Jurkat, Clone E6-1 (cell line): ENCODE results near the gene SSC5D.

ENCODE experiments used
- DNase-seq: peaks from one replicate; pipeline ENCODE4 v3.0.0-alpha.2; 2011; ENCODE audit warnings: low read depth, low spot score
- H3K4me3 ChIP-seq: 2 replicates; pipeline ENCODE4 v1.5.1; 2011; ENCODE audit warnings: mild to moderate bottlenecking, low read length, control low read depth, moderate library complexity

SSC5D gene

DNA sequence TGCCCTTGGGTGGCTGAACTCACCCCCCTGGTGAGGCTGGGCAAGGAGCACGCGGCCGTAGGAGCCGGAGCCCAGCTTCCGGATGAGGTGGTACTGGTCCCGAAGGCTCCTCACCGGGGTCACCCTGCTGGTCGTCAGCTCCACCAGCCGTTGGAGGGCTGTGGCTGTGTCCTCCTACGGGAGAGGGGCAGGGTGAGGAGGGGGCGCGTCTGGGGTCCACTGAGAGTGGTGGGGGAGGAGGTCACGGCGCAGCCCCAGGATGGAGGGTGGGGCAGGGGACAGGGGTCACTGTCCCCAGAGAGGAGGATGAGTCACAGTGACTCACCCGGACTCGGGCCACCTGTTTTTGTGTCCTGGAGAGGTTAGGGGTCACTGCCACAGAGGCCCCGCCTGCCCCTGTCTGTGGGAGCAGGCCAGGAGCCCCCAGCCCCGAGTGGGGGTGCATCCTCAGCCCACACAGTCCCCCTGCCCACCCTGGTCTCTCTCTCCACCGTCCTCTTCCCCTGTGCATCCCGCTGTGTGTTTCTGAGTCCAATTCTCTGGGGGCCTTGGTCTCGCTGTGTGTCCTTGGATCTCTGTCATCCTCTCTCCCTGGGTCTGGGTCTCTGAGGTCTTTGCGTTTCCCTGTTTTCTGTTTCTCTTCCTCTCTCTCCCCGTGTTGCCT lies 56.7 kb downstream of the SSC5D start:
- no peak overlapping the region for H3K4me3 ChIP-seq
- DNase-seq, result no peak

DNA sequence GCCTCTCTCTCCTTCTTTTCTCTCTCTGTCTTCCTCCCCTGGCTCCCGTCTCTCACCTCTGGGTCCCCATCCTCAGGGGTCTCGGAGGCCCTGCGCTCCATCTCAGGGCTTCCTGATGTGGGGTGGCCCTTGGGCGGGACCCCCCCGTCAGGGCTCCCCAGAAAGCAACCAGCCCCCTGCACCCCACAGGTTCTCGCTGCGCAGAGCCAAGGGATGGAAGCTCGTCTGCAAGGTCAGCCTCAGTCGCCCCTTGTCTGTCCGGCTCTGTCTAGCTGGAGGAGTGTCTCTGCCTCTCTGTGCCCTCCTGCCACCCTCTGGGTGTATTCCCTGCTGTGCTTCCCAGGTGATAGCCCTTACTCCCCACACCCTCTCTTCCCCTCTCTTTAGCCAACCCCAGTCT lies 57.2 kb downstream of the SSC5D start, which contains the start of gene SBK3:
TSS of gene SBK3 (minus strand) at position 101 of the 400 bp plus-strand sequence. CDS start at position 101, 0 bp downstream.
- no peak within 1 kb of the TSS for H3K4me3 ChIP-seq
- no peak for DNase-seq

DNA sequence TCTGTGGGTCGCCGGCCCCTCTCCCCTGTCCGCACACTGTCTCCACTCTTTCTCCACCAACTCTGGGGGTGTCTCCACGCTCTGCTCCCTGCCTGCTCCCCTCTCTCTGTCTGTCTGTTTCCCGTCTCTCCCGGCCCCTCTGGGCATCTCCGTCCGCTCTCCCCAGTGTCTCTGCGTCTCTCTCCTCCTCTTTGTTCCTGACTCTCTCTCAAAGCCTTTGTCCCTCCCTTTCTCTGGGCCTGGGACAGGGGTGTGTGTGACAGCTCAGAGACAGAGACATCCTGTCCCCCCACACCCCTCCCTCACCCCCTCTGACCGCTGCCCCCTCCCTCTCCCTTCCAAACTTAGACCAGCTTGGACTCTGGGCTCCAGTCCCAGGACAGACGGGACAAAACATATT lies 57.8 kb downstream of the SSC5D start:
- no peak for DNase-seq
- no peak overlapping the region for H3K4me3 ChIP-seq

DNA sequence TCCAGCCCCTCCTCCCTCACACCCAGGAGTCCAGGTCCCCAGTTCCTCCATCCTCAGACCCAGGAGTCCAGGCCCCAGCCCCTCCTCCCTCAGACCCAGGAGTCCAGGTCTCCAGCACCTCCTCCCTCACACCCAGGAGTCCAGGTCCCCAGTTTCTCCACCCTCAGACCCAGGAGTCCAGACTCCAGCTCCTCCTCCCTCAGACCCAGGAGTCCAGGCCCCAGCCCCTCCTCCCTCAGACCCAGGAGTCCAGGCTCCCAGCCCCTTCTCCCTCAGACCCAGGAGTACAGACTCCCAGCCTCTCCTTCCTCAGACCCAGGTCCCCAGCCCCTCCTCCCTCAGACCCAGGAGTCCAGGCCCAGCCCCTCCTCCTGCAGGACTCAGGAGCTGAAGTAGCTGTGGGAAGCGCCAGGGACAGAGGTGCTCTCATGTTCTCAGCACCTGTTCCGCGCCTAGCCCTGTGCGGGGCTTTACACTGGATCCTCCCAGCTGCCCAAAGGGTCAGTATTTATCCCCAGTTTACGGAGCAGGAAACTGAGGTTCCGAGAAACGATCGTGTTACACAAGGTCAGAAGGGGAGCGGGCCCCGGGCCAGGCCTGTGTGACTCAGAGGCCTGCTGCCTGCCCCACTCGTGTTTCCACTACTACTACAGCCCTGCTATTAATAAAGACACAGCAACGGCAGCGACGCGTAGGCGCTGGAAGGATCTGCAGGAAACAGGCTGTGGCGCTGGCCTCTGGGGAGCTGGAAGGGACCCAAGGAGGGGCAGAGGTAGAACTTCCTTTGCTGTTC lies 58.8 kb downstream of the SSC5D start:
- H3K4me3 ChIP-seq, result no peak overlapping the region
- no peak for DNase-seq

DNA sequence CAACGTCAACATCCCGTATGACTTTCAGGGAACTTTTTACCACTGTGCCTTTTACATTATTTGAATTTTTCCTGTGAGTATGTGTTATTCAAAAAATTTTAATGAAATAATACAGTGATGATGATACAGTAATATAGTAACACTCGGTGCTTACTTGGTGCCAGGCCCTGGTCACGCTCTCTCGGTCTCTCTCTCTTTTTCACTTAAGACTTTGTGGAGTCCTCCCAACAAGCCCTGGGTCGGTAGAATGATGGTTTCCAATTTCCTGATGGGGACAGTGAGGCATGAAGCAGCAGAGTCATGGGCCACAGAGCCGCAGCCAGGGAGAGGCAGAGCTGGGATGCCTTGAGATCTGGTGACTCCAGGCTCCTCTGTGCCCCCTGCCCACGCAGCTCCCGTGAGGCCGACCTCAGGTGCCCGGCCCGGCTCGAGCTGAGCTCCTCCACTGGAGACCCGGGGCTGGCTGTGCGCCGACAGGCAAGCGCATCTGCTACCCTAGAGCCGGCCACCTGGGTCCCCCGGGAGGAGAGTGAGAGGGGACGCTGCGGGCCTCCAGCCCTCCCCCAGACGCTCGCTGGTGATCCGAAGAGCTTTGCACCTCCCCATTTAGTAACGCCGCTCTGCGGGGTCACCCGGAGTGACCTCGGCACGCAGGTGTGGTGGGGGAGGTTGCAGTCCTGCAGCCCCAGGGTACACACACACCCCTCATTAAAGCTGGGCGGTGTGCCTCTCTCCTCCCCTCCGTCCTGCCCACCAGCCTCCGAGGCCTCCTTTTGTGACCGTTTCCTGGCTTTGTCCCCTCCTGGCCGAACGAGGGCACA lies 61.5 kb downstream of the SSC5D start:
- DNase-seq, result no peak
- no peak overlapping the region for H3K4me3 ChIP-seq

DNA sequence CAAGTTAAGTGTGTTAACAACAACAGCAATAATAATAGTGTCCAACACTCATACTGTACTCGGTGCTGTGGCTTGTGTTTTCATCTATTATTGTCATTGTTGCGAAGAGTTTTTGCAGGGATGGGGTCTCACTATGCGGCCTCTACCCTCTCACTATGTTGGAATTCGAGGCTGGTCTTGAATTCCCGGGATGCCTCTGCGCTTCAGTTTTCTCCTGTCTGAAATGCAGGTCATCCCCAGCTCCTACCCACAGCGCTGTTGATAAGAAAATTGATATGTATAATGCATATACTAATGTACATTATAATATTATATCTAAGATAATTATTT lies 62.0 kb downstream of the SSC5D start:
- no peak for DNase-seq
- H3K4me3 ChIP-seq, result no peak overlapping the region

DNA sequence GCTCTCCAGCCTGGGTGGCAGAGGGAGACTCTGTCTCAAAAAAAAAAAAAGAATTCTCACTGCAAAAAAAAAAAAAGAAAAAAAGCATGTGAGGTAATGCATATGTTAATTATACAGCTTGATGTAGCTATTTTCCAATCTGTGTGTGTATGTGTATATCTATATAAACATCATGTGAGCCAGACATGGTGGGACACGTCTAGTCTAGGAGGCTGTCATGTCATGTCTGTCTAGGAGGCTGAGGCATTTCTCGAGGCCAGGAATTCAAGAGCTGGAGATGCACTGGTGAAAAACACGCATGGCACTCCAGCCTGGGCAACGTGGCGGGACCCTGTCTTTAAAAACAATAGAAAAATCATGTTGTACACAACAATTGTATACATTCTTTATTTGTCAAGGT lies 64.0 kb downstream of the SSC5D start:
- no peak overlapping the region for H3K4me3 ChIP-seq
- no peak for DNase-seq

DNA sequence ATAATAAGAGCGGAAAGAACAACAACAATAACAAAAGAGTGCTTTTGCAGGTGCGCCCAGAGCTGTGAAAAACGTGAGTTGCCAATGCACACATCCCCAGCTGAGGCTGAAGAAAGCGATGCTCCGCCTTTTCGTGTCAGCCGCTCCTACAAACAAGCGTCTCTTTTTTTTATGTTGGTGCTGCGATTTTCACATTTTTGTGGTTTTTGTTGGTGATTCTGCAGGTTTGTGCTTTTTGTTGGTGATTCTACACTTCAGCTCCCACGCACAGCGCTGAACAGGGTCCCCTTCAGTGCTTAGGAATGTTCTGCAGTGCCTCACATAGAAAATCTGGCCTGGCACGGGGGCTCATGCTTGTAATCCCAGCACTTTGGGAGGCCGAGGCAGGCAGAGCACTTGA lies 64.4 kb downstream of the SSC5D start:
- no peak overlapping the region for H3K4me3 ChIP-seq
- DNase-seq, result no peak

DNA sequence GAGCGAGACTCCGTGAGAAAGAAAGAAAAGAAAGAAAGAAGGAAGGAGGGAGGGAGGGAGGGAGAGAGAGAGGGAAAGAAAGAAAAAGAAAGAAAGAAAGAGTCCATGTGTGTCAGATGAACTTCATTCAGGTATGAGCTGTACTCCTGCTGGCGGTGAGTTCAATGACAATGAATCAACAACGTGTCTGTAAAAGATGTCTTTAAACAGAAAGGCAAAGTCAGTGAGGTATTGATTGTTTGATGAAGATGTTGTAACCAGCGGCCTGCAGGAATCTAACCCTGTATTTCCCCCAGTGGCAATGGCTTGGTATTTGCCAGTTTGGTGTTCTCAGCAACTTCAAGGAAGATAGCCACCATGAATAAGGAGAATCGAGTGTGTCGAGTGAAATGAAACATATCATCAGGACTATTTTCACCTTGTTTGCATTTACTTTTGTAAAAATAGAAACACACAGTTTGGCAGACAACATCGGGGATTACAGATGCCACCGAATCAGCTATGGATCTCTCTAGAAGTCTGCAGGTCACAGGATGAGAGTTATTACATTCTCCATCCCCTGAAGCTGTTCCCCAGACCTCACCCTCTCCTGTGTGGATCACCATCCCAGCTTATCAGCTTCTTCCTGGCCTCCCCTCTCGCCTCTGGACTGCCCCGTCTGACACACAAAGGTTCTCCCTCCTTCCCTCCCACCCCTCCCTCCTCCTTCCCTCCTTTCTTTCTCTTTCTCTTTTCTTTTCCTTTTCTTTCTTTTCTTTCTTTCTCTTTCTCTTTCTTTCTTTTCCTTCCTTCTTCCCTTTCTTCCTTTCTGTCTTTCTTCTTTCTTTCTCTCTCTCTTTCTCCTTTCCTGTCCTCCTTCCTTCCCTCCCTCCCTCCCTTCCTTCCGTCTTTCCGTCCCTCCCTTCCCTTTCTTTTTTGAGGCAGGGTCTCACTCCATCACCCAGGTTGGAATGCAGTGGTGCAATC lies 65.3 kb downstream of the SSC5D start:
- DNase-seq, result no peak
- no peak overlapping the region for H3K4me3 ChIP-seq

DNA sequence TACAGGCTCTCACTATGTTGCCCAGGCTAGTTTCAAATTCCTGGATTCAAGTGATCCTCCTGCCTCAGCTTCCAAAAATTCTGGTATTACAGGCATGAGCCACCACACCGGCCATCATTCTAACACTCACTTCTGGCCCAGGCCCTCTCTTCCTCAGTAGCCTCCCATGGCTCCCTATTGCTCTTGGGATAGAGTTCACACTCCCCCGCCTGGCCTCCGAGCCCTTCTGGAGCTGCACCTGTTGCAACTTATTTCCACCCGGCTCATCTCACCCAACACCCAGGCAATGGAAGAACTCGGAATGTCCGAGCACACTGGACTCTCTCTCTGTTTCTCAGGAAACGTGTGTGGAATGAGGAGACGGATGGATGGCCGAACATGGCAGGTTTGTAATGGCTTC lies 66.1 kb downstream of the SSC5D start:
- no peak for DNase-seq
- no peak overlapping the region for H3K4me3 ChIP-seq

DNA sequence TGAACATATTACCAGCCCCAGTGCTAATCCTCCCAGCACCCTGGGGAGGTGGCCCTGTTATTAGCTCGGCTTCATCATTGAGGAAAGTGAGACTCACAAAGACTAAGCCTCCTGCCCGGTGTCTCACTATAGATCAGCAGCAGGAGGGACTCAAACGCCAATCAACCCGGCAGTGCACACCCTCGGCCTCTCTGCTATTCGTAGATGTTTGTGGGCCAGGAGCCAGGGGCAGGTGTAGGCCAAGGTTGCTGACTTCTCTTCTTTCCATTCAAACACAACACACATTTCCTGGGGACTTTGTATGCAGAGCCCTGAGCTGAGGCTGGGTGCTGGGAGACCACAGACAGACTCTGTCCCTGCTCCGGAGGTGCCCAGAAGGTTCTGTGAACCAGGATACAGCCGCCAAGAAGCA lies 66.5 kb downstream of the SSC5D start:
- H3K4me3 ChIP-seq, result no peak overlapping the region
- DNase-seq, result no peak

DNA sequence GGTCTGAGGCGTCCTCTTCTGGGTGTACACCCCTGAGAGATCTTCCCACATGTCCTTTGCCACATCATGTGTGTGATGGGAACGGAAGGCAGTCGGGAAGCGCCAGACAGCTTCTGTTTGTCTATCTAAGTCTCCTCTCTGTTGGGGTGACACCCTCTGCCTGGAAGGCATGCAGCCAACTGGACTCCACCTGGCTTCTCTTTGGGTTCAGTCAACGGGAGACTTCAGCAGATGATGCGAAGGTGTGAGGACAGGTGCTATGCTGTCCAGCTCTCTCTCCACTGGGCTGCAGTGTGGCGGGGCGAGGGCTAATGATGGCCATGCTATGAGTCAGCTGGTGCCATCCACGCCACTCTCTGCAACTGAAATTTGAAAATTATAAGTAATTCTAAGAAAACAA lies 71.4 kb downstream of the SSC5D start:
- H3K4me3 ChIP-seq, result no peak overlapping the region
- no peak for DNase-seq

DNA sequence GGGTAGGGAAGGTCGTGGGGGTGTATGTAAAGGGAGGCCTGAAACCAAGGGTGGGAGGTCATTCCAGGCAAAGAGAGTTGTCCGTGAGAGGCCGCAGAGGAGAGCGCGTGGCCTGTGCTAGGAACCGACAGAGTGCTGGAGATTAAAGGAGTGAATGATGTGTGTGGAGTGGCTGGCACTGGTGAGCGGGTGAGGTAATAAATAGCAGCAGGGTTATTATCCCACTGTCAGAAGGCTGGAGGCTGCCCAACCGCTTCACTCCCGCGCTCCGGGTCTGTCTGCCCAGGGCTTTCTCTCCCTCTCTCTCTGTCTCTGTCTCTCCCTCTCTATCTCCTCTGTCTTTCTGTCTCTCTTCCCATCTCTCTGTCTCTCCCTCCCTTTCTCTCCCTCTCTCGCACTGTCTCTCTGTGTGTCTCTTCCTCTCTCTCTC lies 75.0 kb downstream of the SSC5D start:
- H3K4me3 ChIP-seq, result no peak overlapping the region
- DNase-seq, result no peak

DNA sequence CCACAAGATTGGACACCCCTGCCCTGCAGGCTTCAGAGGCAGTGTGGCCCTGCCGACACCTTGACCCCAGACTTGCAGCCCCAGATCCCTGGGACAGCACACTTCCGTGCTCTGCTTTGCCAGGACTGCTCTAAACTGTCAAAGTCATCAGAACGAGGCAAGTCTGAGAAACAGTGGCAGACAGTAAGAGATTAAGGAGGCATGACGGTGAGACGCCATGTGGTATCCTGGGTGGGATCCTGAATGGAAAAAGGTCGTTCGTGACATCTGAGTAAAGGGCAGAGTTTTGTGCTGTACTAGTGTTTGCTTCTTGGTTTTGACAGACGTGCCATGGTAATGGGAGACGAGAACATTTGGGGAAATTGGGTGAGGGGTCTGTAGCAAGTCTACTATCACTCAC lies 78.6 kb downstream of the SSC5D start:
- no peak overlapping the region for H3K4me3 ChIP-seq
- DNase-seq, result no peak

DNA sequence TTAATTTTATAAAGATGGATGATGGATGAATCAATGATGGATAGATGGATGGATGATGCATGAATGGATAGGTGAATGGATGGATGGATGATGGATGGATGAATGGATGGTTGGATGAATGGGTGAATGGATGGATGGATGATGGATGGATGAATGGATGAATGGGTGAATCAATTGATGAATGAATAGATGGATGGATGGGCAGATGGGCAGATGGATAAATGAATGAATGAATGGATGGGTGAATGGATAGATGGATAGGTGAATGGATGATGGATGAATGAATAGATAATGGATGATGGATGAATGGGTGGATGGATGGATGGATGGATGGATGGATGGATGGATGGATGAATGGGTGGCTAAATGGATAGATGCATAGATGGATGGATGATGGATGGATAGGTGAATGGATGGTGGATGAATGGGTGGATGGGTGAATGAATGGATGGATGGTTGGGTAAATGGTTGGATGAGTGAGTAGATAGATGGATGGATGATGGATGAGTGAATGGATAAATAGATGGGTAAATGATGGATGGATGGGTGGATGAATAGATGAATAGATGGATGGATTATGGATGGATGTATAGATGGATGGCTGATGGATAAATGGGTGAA lies 79.6 kb downstream of the SSC5D start:
- no peak for DNase-seq
- H3K4me3 ChIP-seq, result no peak overlapping the region
